ENCODE results near the gene ITIH3. TPM values are rescaled to one million over a fixed set of nuclear protein-coding genes. Genes with fewer than 3 reads are reported as not detected.
A peak's percentile ranks its signal among the peaks of the same experiment; 100 is the strongest.

Gene ITIH3
- total RNA-seq, 1 donor from 2014 or later, result 22.0 TPM

GRCh38 chr3:52779011-52779836 is 15.4 kb upstream of the ITIH3 start:
- intact Hi-C loops (cut with DNase I), result no loop called here
- DNase-seq (ENCODE audit: low spot score) (peak; percentile 35), ATAC-seq (no peak)

GRCh38 chr3:52779837-52780585 is 14.6 kb upstream of the ITIH3 start:
- DNase-seq (ENCODE audit: low spot score) (peak; percentile 31), ATAC-seq (no peak)
- intact Hi-C loops (cut with DNase I), result no loop called here

GRCh38 chr3:52781741-52782140 is 12.9 kb upstream of the ITIH3 start:
- intact Hi-C loops (cut with DNase I), result no loop called here
- no peak for ATAC-seq
- DNase-seq (ENCODE audit: low spot score), result no peak

GRCh38 chr3:52782412-52783210 is 12.0 kb upstream of the ITIH3 start:
- ATAC-seq (no peak), DNase-seq (ENCODE audit: low spot score) (peak; percentile 31)
- intact Hi-C loops (cut with DNase I), result no loop called here

GRCh38 chr3:52783211-52783555 is 11.4 kb upstream of the ITIH3 start:
- intact Hi-C loops (cut with DNase I), result no loop called here
- no peak for DNase-seq (ENCODE audit: low spot score)
- no peak for ATAC-seq

GRCh38 chr3:52784021-52784621 is 10.5 kb upstream of the ITIH3 start:
- intact Hi-C loops (cut with DNase I), result no loop called here
- ATAC-seq (no peak), DNase-seq (ENCODE audit: low spot score) (peak; percentile 35)

GRCh38 chr3:52784931-52785590 is 9.5 kb upstream of the ITIH3 start:
- peak; percentile 42 for DNase-seq (ENCODE audit: low spot score)
- ATAC-seq, result no peak
- intact Hi-C loops (cut with DNase I), result no loop called here

- intact Hi-C loops (cut with DNase I), result no loop called here
- ATAC-seq (no peak), DNase-seq (ENCODE audit: low spot score) (peak; percentile 45)
These were observed 8.0 kb upstream of the ITIH3 start for GRCh38 chr3:52786330-52787215.

- no peak for ATAC-seq
- intact Hi-C loops (cut with DNase I), result no loop called here
- no peak for DNase-seq (ENCODE audit: low spot score)
These were observed 7.3 kb upstream of the ITIH3 start for GRCh38 chr3:52787246-52787645.

GRCh38 chr3:52787672-52788625 is 6.6 kb upstream of the ITIH3 start:
- peak; percentile 55 for ATAC-seq
- DNase-seq (ENCODE audit: low spot score), result no peak
- intact Hi-C loops (cut with DNase I), result no loop called here

GRCh38 chr3:52788890-52789745 is 5.5 kb upstream of the ITIH3 start:
- ATAC-seq (no peak), DNase-seq (ENCODE audit: low spot score) (no peak)
- intact Hi-C loops (cut with DNase I), result no loop called here

- ATAC-seq, result no peak
- intact Hi-C loops (cut with DNase I), result no loop called here
- no peak for DNase-seq (ENCODE audit: low spot score)
These were observed 4.9 kb upstream of the ITIH3 start for GRCh38 chr3:52789746-52790040.

- DNase-seq (ENCODE audit: low spot score), result no peak
- intact Hi-C loops (cut with DNase I), result no loop called here
- no peak for ATAC-seq
These were observed 4.3 kb upstream of the ITIH3 start for GRCh38 chr3:52790337-52790736.

GRCh38 chr3:52790741-52791140 is 3.9 kb upstream of the ITIH3 start:
- no peak for ATAC-seq
- intact Hi-C loops (cut with DNase I), result no loop called here
- DNase-seq (ENCODE audit: low spot score), result no peak

- no peak for ATAC-seq
- intact Hi-C loops (cut with DNase I), result no loop called here
- DNase-seq (ENCODE audit: low spot score), result no peak
These were observed 3.2 kb upstream of the ITIH3 start for GRCh38 chr3:52791366-52791765.

GRCh38 chr3:52791928-52792327 is 2.7 kb upstream of the ITIH3 start:
- no peak for DNase-seq (ENCODE audit: low spot score)
- intact Hi-C loops (cut with DNase I), result no loop called here
- no peak for ATAC-seq

Measured in sciatic nerve (tissue), 2 donors.